ENCODE measurements around the gene TCF20.

TCF20 gene

GRCh38 chr22:42282252-42282942 is 11.9 kb upstream of the TCF20 start:
- DNase-seq (ENCODE audit: low read depth): no peak
- TF ChIP-seq CTCF (IDR thresholded peaks at IDR 0.05; ENCODE audit: control insufficient read depth, extremely low read depth, insufficient read depth): no peak

GRCh38 chr22:42281706-42282251 is 11.3 kb upstream of the TCF20 start:
- no peak for TF ChIP-seq CTCF (IDR thresholded peaks at IDR 0.05; ENCODE audit: control insufficient read depth, extremely low read depth, insufficient read depth)
- DNase-seq (ENCODE audit: low read depth): no peak
- H3K4me3 ChIP-seq (ENCODE audit: low read depth, low read length): no peak overlapping the region

More at GRCh38 chr22:42282252-42282942, 11.9 kb upstream of the TCF20 start:
- H3K4me3 ChIP-seq (ENCODE audit: low read depth, low read length): no peak overlapping the region

DNA sequence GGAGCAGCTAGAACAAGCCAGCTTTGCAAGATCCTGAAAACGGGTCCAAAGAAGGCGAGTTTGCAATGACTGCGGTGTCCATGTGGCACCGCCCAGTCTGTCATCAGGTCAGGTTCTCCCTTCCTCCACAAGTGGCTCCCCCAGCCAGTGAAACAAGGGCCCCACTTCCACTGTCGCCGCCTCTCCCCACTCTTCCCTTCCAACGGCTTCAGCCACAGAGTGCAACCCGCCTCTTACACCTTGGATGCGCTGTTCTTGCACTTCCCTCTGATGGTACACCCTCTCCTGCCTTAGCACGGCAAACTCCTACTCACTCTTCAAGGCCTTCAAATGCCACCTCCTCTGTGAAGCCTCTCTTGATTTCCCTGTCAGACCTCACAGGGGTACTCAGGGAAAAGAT is 10.8 kb upstream of the TCF20 start:
- DNase-seq (ENCODE audit: low read depth): no peak
- H3K4me3 ChIP-seq (ENCODE audit: low read depth, low read length): no peak overlapping the region
- no peak for TF ChIP-seq CTCF (IDR thresholded peaks at IDR 0.05; ENCODE audit: control insufficient read depth, extremely low read depth, insufficient read depth)

DNA sequence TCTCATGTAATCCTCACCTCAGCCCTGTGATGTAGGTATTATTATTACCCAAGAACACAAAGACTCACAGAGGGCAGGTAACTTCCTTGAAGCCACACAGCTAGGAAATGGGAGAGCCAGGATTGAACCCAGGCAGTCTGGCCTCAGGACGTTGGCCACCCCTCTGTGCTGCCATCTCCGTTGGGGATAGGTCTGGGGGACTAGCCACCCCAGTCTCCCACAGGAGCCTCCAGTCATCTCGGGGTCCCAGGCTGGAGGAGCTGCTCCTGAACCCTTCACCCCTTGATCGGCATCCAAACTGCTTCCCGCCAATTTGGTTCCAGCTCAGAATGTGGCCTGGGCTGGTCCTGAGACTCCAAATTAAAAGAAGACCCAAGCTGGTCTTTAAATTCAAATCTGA is 10.4 kb upstream of the TCF20 start:
- DNase-seq (ENCODE audit: low read depth): no peak
- TF ChIP-seq CTCF (IDR thresholded peaks at IDR 0.05; ENCODE audit: control insufficient read depth, extremely low read depth, insufficient read depth): no peak
- no peak overlapping the region for H3K4me3 ChIP-seq (ENCODE audit: low read depth, low read length)

DNA sequence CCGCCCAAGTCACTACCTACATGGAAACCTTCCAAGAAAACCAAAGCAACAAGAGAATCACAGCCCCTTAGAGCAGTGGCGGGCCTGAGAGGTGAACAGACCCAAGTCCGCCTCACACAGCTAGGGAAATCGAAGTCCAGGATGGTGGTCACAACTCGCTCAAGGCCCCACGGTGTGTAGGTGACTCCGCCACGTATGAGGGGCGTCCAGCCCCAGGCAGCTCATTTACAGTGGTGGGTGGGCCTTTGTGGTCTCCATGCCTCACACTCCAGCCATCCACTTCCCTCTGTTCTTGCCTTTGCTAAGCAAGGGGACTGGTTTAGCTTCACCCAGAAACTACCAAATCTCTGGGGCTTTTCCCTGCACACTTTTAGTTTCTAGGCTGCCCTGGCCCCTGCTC is 9.7 kb upstream of the TCF20 start:
- TF ChIP-seq CTCF (IDR thresholded peaks at IDR 0.05; ENCODE audit: control insufficient read depth, extremely low read depth, insufficient read depth): no peak
- H3K4me3 ChIP-seq (ENCODE audit: low read depth, low read length): no peak overlapping the region
- DNase-seq (ENCODE audit: low read depth): no peak

GRCh38 chr22:42279425-42280020 is 9.1 kb upstream of the TCF20 start:
- DNase-seq (ENCODE audit: low read depth): no peak
- H3K4me3 ChIP-seq (ENCODE audit: low read depth, low read length): no peak overlapping the region
- no peak for TF ChIP-seq CTCF (IDR thresholded peaks at IDR 0.05; ENCODE audit: control insufficient read depth, extremely low read depth, insufficient read depth)

All from LNCaP clone FGC (cell line).